GM18858 (cell line): ENCODE results near the gene ARHGAP26.
"Not testable (repeated sequence)": the region's sequence is repeated elsewhere in the genome, so short reads cannot be mapped to it uniquely, and the experiment has no call there.

ENCODE experiments used
- ATAC-seq: cut with Tn5 transposase; IDR thresholded peaks from one replicate; pipeline ENCODE4 v1.9.1; 2021; ENCODE audit not compliant: unreplicated experiment

The ARHGAP26 gene

GRCh38 chr5:142926549-142926948 lies 156.4 kb downstream of the ARHGAP26 start:
- no peak for ATAC-seq

DNA sequence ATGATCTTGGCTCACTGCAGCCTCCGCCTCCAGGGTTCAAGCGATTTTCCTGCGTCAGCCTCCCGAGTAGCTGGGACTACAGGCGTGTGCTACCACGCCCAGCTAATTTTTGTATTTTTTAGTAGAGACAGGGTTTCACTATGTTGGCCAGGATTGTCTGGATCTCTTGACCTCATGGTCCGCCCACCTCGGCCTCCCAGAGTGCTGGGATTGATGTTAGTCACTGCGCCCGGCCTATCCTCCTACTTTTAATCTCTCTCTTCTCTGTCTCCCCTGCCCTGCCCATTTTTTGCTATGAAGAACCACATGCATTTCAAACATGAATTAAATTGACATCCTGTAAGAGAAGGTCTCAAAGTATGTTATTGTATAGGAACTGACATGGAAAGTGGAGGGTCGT lies 158.8 kb downstream of the ARHGAP26 start:
- not testable (repeated sequence) for ATAC-seq

DNA sequence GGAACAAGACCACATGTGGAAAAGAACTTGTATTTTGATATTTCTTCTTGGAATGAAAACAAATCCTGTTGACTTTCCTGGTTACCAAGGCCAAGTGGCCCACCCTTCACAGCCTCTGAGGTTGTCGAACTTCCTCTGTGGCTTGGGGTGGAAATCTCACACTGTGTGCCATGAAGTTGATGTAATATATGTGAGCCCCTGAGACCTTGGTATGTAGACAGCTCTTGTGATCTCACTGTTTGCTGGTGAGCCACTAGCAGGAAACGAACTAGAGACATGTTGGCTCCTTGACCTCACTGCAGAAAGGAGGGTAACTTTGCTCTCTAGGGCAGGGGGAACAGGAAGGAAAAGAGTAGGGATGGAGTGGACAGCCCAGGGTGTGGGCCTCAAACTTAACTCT lies 159.4 kb downstream of the ARHGAP26 start:
- ATAC-seq, result no peak

GRCh38 chr5:142930395-142931110 lies 160.4 kb downstream of the ARHGAP26 start:
- ATAC-seq, result no peak

GRCh38 chr5:142931896-142932686 lies 161.9 kb downstream of the ARHGAP26 start:
- no peak for ATAC-seq

DNA sequence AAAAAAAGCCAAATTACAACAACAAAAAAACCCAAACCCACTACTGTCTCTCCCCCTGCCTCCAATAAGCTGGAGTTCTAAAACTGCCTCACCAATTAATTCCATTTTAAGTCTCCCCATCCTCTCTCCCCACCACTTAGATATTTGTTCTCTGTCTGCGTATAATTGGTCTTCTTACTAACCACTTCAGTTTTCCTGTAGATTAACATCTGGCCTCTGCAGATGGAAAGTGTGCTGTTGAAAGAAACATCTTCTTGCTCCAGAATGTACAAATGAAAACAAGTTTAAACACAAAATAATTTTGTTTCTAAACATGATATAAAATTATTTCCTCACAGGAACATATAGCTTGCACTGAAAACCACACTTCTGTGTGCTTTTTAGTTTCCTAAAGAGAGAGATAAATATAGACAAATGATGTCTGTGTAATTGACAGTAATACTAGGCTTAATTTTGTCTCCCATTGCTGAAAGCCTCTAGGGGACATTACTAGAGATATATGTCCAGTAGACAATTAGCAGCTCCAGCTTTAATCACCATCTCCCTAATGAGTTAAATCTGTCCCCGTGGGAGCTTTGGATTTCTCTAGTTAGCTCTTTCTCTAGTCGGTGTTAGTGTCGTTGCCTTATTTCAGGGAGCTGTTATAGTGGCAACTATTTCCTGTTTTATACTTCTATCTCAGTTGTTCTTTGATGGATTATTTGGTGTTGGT lies 164.0 kb downstream of the ARHGAP26 start:
- ATAC-seq, result no peak

GRCh38 chr5:142935014-142935413 lies 164.8 kb downstream of the ARHGAP26 start:
- no peak for ATAC-seq

DNA sequence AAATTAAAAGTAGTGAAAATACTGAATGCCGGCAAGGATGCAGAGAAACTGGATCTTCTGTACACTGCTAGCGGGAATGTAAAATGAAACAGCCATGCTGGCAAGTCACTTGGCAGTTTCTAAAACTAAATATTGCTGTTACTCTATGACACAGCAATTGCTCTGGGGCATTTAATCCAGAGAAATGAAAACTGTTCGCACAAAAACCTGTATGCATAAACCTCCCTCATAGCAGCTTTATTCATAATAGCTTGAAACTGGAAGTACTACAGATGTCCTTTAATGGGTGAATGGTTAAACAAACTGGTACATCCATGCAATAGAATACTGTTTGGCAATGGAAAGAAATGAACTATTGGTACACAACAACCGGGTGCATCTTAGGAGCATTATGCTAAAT lies 167.2 kb downstream of the ARHGAP26 start:
- ATAC-seq, result no peak

DNA sequence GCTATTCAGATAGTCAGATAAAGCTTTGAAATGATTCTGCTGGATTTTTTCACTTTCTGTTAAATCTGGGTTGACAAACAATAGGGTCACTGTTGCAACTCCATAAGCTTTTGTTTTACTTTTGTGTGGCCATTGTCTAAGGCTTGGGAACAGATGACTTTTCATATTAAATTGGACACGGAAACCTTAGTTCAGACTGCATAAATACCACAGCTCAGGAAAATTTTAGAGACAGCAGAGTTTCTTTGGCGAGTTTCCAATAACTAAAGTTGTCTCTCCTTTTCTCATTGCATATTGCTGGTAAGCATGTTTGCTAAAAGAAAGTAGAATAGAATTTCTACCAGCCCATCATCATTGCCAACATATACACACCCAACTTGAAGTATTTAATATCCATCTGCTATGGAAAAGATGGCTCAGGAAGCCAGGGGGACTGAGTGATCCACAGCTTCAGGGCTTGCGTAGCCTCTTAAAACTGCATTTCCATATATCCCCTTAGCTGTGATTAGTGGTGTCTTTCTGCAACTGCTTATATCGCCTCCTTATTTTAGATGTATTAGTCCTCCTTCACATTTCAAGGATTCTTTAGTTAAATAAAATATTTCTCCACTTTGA lies 168.2 kb downstream of the ARHGAP26 start:
- ATAC-seq, result no peak

- ATAC-seq, result no peak
Measured at GRCh38 chr5:142939006-142939405, 168.8 kb downstream of the ARHGAP26 start.

DNA sequence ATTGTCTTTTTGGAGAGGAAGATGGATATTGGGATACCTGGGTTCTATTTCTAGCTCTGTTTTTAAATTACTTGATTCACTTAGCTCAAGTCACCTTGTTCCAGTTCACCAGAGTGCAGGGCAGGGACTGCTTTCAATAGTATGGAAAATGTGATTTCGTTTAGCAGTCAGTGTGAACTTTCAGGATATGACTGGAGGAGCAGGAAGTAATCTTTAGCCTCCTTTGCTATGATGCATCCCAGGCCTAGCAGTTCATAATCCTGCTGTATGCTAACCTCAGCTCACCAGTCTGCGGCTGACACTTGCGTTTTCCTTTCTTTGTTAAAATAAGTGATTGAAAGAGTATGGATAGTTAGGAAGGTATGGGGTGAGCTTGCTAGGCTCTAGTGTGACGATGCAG lies 169.7 kb downstream of the ARHGAP26 start:
- ATAC-seq, result no peak

GRCh38 chr5:142941245-142941644 lies 171.1 kb downstream of the ARHGAP26 start:
- no peak for ATAC-seq

DNA sequence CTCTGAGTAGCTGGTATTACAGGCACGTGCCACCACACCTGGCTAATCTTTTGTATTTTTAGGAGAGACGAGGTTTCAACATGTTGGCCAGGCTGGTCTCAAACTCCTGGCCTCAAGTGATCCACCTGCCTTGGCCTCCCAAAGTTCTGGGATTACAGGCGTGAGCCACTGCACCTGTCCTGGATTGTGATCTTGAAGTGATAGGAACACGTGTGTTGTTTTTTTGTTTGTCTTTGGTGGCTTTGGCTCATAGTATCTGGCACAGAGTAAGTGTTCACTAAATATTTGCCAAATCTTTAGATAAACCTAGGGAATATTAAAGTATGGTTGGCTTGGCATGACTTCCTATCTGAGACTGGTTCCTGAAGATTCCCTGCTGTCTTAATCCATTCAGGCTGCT lies 172.7 kb downstream of the ARHGAP26 start:
- ATAC-seq, result no peak

DNA sequence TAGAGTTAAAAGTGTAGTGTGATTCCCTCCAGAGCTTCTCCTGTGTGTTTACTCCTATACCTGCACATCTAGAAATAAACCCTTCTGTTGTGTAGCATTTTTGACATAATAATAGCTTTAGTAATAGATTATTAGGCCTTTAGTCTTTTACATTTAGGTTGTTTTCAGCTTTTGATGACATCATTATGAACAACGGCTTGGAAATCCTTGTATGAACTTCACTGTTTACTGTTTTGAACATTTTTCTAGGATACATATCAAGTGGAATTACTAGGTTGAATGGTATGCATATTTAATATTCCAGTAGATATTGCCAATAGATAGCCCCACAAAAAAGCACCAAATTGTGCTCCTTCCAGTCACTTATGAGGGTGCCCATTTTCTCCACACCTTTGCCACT lies 174.0 kb downstream of the ARHGAP26 start:
- ATAC-seq, result no peak

DNA sequence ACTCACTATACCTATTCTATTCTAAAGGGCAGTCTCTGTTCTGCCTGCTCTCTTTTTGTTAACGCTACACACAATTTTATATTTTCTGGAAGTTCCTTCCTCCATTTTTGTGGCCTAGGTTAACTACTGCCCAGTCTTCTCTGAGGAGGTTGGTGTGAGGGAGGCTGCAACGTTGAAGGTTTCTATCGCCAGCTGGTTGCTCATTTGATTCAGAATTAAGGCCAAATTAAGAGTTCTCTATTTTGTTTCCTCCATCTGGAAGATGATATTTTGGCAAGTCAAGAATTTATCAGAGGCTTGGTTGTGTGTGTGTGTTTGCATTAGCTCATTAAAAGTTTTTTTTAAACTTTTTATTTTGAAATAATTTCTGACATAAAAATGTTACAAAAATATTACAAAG lies 175.1 kb downstream of the ARHGAP26 start:
- ATAC-seq, result no peak

DNA sequence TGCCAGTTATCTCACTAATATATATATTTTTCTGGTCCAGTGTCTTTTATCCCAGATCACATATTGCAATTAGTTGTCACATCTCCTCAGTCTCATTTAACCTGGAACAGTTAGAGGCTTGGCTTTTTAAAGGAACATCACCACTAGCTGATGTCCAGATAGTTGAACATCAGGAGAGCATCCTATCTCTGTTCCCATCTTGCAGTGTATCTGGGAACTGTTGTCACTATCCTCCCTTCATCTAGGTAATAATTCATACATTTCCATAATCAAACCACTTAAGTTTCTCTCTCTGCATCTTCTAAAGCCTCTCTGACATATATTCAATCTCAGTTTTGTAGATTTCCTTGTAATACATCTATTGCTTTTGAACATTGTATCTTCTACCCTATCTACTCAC lies 175.7 kb downstream of the ARHGAP26 start:
- ATAC-seq, result no peak

GRCh38 chr5:142946547-142947426 lies 176.6 kb downstream of the ARHGAP26 start:
- no peak for ATAC-seq

DNA sequence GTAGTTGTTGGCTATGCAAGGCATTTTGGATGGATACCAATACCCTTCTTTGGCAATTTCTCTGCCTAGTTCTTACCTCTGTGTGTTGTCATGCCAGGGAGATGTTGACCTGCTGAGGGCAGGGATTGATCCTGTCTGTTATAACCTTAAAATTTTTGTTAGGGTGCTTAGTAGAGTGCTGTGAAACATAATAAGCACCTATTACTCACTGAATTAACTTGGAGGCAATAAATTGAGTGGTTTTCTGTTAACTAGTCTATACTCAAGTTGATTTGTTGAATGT lies 177.2 kb downstream of the ARHGAP26 start:
- no peak for ATAC-seq

GRCh38 chr5:142952229-142952628 lies 182.1 kb downstream of the ARHGAP26 start:
- no peak for ATAC-seq

DNA sequence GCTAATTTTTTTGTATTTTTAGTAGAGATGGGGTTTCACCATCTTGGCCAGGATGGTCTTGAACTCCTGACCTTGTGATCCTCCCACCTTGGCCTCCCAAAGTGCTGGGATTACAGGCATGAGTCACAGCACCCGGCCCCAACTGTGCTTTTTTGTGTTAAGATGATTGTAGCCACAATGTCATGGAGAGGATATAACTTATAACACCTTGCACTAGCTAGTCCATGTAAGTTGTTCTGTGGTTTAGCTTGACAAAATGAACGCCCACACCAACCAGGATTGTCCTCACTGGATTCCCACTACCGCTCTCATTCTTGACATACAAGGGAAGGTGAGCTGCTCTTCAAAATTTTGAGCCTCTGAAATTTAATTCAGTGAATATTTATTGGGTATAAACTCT lies 182.7 kb downstream of the ARHGAP26 start:
- ATAC-seq, result not testable (repeated sequence)

- no peak for ATAC-seq
Measured at GRCh38 chr5:142954455-142954854, 184.3 kb downstream of the ARHGAP26 start.
